Activated naive CD8-positive, alpha-beta T cell treated with anti-CD3 and anti-CD28 coated beads for 36 hours (primary cell): ENCODE results near the gene ANXA8L1. TPM values are rescaled to one million over a fixed set of nuclear protein-coding genes. Genes with fewer than 3 reads are reported as not detected.
"Not testable (repeated sequence)": the region's sequence is repeated elsewhere in the genome, so short reads cannot be mapped to it uniquely, and the experiment has no call there.

ENCODE experiments used
- DNase-seq: peaks from one replicate; pipeline ENCODE4 v3.0.0; 2021
- H3K27ac Mint-ChIP-seq: one replicate; pipeline ENCODE4 v1.8.0; 2022; ENCODE audit warnings: mild to moderate bottlenecking, moderate library complexity, mixed read lengths
- H3K27me3 Mint-ChIP-seq: one replicate; pipeline ENCODE4 v1.8.0; 2022; ENCODE audit warnings: mild to moderate bottlenecking, mixed read lengths
- H3K36me3 Mint-ChIP-seq: one replicate; pipeline ENCODE4 v1.8.0; 2021; ENCODE audit warnings: mild to moderate bottlenecking, mixed read lengths
- H3K4me1 Mint-ChIP-seq: one replicate; pipeline ENCODE4 v1.8.0; 2021; ENCODE audit warnings: mixed read lengths
- H3K4me3 Mint-ChIP-seq: one replicate; pipeline ENCODE4 v1.8.0; 2022; ENCODE audit warnings: mild to moderate bottlenecking, moderate library complexity, mixed read lengths
- H3K9me3 Mint-ChIP-seq: one replicate; pipeline ENCODE4 v1.8.0; 2022; ENCODE audit warnings: mixed read lengths
- total RNA-seq, 2 experiments: library from RNA; stranded (reverse); gene quantifications; one replicate each; pipeline ENCODE4 v1.2.3, GENCODE V29; 2021

The ANXA8L1 gene
- not detected for total RNA-seq

DNA sequence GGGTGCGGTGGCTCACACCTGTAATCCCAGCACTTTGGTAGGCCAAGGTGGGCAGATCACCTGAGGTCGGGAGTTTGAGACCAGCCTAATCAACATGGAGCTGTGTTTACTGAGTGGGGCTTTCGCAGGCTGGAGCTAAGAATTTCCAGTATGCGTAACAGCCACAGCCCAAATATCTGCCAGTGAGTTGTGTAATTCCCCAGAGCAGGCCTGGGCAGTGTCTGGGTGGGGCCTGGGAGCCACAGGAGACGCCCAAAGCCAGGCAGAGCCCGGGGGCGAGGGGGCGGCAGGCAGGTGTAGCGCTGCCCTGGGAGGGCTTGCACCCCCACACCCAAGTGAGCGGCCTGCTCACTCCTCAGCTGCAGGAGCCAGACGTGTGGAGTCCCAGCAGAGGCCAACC is at the start of gene ANXA8L1:
Gene ANXA8L1 (plus strand): TSS at position 371 of the 400 bp plus-strand sequence. CDS start 76 bp downstream, outside the sequence.
- not testable (repeated sequence) for DNase-seq, H3K9me3 Mint-ChIP-seq, H3K4me1 Mint-ChIP-seq, H3K27ac Mint-ChIP-seq, H3K27me3 Mint-ChIP-seq, H3K36me3 Mint-ChIP-seq, H3K4me3 Mint-ChIP-seq

DNA sequence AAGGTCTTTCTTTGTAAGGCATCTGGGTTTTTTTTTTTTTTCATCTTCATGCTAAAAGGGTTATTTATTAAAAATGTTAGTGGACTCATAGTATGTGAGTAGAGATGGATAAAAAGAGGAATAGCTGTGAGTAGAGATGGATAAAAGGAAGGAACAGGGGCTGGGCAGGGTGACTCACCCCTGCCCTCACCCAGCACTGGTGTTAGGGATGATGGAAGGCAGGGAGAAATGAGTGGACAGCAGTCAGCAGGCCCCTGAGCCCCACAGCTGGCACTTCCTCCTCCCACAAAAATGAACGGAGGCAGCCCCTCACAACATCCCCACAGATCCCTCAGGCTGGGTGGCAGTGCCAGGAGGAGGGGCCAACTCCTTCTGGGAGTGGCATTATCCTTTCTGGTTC is 49.5 kb upstream of the ANXA8L1 start:
- no peaks in the 10 kb centered on the region for H3K4me1 Mint-ChIP-seq
- H3K9me3 Mint-ChIP-seq = no peaks in the 10 kb centered on the region
- no peak for DNase-seq
- no peaks in the 10 kb centered on the region for H3K36me3 Mint-ChIP-seq
- H3K4me3 Mint-ChIP-seq = no peak overlapping the region
- no peak overlapping the region for H3K27ac Mint-ChIP-seq
- H3K27me3 Mint-ChIP-seq = no peaks in the 10 kb centered on the region

- Mint-ChIP-seq H3K27me3 (no peaks in the 10 kb centered on the region), H3K27ac (no peak overlapping the region), H3K36me3 (no peaks in the 10 kb centered on the region), H3K9me3 (no peaks in the 10 kb centered on the region), H3K4me3 (no peak overlapping the region), H3K4me1 (no peaks in the 10 kb centered on the region)
- DNase-seq = no peak
These were observed 48.6 kb upstream of the ANXA8L1 start for GRCh38 chr10:46326971-46327370.

DNA sequence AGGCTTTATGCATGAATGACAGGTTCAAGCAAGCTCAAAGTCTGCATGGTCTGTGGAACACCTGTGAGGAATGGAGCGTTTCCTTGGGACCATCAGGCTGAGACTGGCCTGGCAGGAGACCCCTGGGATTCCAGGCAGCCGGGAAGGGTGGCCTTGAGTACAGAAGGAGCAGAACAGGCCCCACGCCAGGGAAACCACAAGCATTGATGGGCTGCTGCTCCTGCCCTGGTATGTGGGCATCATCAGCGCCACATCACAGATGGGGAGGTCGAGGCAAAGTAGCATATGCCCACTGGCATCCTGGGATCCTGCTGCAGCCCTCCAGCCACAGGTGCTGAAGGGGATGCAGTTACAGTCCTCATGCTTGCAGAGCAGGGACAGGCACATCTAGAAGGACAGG is 47.9 kb upstream of the ANXA8L1 start:
- no peaks in the 10 kb centered on the region for H3K4me1 Mint-ChIP-seq
- no peak overlapping the region for H3K4me3 Mint-ChIP-seq

GRCh38 chr10:46328853-46329689 is 46.5 kb upstream of the ANXA8L1 start:
- no peaks in the 10 kb centered on the region for H3K9me3 Mint-ChIP-seq
- H3K36me3 Mint-ChIP-seq = no peaks in the 10 kb centered on the region
- no peaks in the 10 kb centered on the region for H3K4me1 Mint-ChIP-seq
- H3K4me3 Mint-ChIP-seq = no peak overlapping the region
- no peak overlapping the region for H3K27ac Mint-ChIP-seq
- no peak for DNase-seq
- H3K27me3 Mint-ChIP-seq = no peaks in the 10 kb centered on the region

More for the DNA sequence above, 47.9 kb upstream of the ANXA8L1 start:
- Mint-ChIP-seq H3K27me3 (no peaks in the 10 kb centered on the region), H3K36me3 (no peaks in the 10 kb centered on the region), H3K9me3 (no peaks in the 10 kb centered on the region), H3K27ac (no peak overlapping the region)
- no peak for DNase-seq

GRCh38 chr10:46329690-46330016 is 45.9 kb upstream of the ANXA8L1 start:
- H3K9me3 Mint-ChIP-seq = no peaks in the 10 kb centered on the region
- H3K4me1 Mint-ChIP-seq = no peaks in the 10 kb centered on the region
- DNase-seq = no peak
- no peaks in the 10 kb centered on the region for H3K27me3 Mint-ChIP-seq
- H3K4me3 Mint-ChIP-seq = no peak overlapping the region
- no peak overlapping the region for H3K27ac Mint-ChIP-seq
- no peaks in the 10 kb centered on the region for H3K36me3 Mint-ChIP-seq

DNA sequence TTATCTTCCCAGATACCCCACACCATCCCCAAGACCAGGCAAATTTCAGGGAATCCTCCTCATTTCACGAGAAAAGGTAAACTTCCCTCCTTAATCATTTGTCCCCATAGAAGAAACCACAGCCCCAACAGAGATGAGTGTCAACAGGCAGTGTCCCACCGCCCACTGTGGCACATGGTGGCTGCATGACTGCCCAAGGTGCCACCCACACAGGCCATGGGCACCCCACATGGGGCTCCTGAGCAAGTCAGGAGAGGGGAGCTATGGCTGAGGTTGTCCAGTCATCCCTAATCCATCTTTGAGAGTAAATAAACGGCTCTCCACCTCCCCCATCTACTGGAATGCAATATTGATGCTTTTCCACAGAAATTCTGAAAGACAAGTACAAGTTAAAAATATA is 44.7 kb upstream of the ANXA8L1 start:
- H3K4me3 Mint-ChIP-seq = no peak overlapping the region
- H3K27me3 Mint-ChIP-seq = no peaks in the 10 kb centered on the region
- H3K27ac Mint-ChIP-seq = no peak overlapping the region
- H3K4me1 Mint-ChIP-seq = no peaks in the 10 kb centered on the region
- no peaks in the 10 kb centered on the region for H3K36me3 Mint-ChIP-seq
- no peaks in the 10 kb centered on the region for H3K9me3 Mint-ChIP-seq
- DNase-seq = no peak

DNA sequence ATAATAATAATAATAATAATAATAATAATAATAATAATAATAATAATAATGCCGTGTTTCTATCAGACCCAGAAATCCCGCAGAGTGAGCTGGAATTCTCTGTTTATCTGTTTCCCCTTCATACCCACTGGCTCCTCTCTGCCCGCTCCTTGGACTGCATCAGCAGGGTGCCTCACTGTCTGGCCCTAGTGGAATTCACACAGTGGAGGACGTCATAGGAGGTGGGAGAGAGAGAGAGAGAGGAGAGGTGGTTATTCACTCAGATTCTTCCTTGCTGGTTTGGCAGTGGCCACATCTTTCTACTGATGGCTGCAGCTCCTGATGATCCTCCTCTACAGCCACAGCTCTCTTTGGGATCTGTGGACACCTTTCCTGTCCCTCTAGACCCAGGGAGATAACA is 10.1 kb upstream of the ANXA8L1 start:
- not testable (repeated sequence) for H3K36me3 Mint-ChIP-seq, H3K4me3 Mint-ChIP-seq, H3K4me1 Mint-ChIP-seq, DNase-seq, H3K27ac Mint-ChIP-seq, H3K27me3 Mint-ChIP-seq, H3K9me3 Mint-ChIP-seq

DNA sequence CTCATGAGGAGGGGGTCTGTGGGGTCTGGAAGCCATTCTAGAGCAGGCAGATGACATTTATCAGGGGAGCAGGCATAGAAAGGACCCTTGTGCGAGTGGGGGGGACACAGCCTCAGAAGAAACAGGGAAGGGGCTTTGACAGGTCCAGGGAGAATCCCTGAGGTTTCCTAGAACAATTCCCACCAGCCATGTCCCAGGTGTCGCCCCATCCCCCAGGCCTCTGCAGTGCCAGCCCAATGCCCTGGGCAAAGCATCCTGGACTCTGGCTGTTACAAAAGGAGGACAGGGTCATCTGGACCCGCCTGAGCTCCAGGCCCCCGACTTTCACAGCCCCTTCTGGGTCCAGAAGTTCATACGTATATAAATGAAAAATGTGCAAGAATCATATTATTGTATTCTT is 8.4 kb upstream of the ANXA8L1 start:
- H3K9me3 Mint-ChIP-seq, H3K36me3 Mint-ChIP-seq, H3K4me3 Mint-ChIP-seq, H3K27ac Mint-ChIP-seq, DNase-seq, H3K4me1 Mint-ChIP-seq, H3K27me3 Mint-ChIP-seq: not testable (repeated sequence)

DNA sequence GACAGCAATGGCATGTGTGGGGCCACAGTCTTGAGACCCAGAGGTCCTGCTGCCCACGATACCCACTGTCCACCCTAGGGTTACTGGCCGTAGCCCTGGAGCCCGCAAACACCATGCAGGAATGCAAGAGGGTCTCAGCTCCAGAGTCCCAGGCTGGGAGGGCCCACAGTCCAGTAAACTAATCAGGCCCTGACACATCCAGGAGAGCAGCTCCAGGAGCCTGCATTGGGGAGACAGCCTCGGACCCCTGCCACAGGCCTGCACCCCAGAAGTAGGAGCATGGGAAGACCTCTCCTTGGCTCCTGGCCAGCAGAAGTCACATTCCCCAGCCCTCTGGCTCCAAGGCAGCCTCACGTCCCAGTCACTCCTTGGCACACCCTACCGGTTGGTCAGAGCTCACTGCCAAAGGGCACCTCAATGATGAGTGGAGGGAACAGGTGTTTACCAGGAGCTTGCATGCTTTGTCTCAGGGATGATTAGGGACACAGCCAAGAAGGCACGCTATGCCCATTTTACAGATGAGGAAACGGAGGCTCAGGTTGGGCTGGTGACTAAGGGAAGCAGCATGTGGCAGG is 7.8 kb upstream of the ANXA8L1 start:
- not testable (repeated sequence) for H3K27ac Mint-ChIP-seq, H3K36me3 Mint-ChIP-seq, H3K9me3 Mint-ChIP-seq, H3K4me1 Mint-ChIP-seq, H3K27me3 Mint-ChIP-seq, DNase-seq, H3K4me3 Mint-ChIP-seq

DNA sequence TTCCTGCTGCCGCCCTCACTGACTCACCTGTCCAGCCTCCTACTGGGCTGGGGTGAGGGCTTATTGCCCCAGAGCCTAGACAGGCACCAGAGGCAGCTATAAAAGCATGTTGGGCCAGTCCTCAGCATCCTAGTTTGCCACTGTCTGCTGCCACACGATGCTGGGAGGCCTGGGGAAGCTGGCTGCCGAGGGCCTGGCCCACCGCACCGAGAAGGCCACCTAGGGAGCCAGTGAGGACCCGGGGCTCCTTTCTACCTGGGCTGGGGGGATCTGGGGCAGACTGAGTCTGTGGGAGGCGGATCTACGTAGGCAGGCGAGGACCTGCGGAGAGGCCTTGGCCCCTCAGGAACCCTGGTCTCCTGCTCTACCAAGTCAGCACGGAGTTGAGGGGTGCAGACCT is 6.6 kb upstream of the ANXA8L1 start:
- not testable (repeated sequence) for DNase-seq, H3K36me3 Mint-ChIP-seq, H3K9me3 Mint-ChIP-seq, H3K27me3 Mint-ChIP-seq, H3K4me3 Mint-ChIP-seq, H3K4me1 Mint-ChIP-seq, H3K27ac Mint-ChIP-seq

- H3K27ac Mint-ChIP-seq, H3K4me3 Mint-ChIP-seq, H3K36me3 Mint-ChIP-seq, H3K27me3 Mint-ChIP-seq, DNase-seq, H3K4me1 Mint-ChIP-seq, H3K9me3 Mint-ChIP-seq: not testable (repeated sequence)
These were observed 1.2 kb upstream of the ANXA8L1 start for GRCh38 chr10:46374410-46374809.

DNA sequence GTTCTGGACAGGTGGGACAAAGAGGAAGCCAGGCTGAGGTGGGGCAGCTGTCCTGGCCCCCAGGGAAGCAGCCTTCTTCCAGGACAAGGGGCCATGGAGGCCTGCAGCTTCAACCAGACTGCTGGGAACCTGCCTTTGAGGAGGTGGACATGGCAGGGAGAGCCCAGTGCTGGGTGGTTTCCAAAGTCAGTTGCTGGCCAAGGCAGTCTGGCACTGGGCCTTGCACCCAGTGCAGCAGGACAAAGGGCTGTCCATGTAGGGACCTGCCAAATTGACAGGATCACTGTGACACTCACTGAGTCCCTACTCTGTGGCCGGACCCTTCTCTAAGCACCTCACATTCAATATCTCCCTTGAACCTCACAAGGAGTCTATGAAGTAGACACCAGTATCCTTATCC is 1.4 kb downstream of the ANXA8L1 start:
- DNase-seq, H3K4me1 Mint-ChIP-seq, H3K9me3 Mint-ChIP-seq, H3K36me3 Mint-ChIP-seq, H3K4me3 Mint-ChIP-seq, H3K27ac Mint-ChIP-seq, H3K27me3 Mint-ChIP-seq: not testable (repeated sequence)

GRCh38 chr10:46377651-46378050 is 2.1 kb downstream of the ANXA8L1 start:
- not testable (repeated sequence) for H3K27ac Mint-ChIP-seq, H3K27me3 Mint-ChIP-seq, DNase-seq, H3K36me3 Mint-ChIP-seq, H3K9me3 Mint-ChIP-seq, H3K4me3 Mint-ChIP-seq, H3K4me1 Mint-ChIP-seq

DNA sequence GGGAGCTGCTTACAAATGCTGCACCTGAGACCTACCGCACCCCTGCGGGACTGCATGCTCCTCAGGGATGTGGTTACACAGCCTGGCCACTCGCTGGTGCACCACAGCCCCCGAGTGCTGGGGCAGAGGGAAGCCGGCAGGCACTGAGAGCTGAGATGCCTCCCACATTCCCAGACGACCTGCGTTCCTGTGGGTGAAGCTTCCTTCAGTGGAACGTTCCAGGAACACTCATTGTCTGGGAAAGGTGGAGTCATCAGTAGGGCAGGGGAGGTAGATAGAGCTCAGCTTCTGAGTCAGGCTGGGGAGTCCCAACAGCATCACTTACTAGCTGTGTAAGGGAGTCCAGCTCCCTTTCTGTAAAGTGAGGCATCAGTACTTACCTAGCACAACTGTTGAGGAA is 2.5 kb downstream of the ANXA8L1 start:
- DNase-seq, H3K27ac Mint-ChIP-seq, H3K36me3 Mint-ChIP-seq, H3K27me3 Mint-ChIP-seq, H3K9me3 Mint-ChIP-seq, H3K4me3 Mint-ChIP-seq, H3K4me1 Mint-ChIP-seq: not testable (repeated sequence)

GRCh38 chr10:46379233-46379848 is 3.8 kb downstream of the ANXA8L1 start:
- H3K27ac Mint-ChIP-seq, H3K9me3 Mint-ChIP-seq, H3K4me1 Mint-ChIP-seq, DNase-seq, H3K27me3 Mint-ChIP-seq, H3K36me3 Mint-ChIP-seq, H3K4me3 Mint-ChIP-seq: not testable (repeated sequence)
